GM21423 (cell line): ENCODE results near the gene BACH1.

Experiments
- ATAC-seq: cut with Tn5 transposase; IDR thresholded peaks from one replicate; pipeline ENCODE4 v1.9.1; 2021; ENCODE audit warnings: mild to moderate bottlenecking, moderate library complexity; ENCODE audit not compliant: unreplicated experiment

BACH1 gene

DNA sequence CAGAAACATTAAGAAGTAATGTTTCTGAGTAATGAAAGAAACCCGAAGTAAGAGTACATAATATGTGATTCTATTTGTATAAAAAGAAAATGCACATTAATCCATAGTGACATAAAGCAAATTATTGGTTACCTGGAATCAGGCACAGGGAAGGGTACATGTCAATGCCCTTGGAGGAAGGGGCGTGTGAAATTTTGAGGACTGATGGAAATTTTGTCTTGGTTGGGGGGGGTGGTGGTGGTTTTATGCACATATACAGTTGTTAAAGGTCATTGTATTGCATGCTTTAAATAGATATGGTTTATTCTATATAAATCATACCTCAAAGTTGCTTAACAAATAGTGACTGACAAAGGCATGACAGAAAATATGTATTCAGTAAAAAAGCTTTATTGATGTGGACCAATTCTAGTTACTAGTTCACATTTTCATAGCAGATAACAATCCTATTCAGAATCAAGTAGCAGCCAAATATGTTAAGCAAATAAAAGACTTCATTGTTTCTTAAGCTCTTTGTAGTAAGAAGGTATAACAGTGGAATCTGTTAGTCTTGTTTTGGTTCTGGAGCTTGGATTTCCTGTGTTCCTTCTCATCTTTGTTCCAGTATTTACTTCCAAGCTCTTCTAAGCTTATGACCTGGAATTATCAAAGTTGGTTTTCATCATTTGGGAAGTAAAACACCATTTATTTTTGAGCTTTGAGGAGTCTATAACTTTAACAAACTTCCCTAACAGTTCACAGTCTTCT lies 15.1 kb downstream of the BACH1 start:
- ATAC-seq: no peak

DNA sequence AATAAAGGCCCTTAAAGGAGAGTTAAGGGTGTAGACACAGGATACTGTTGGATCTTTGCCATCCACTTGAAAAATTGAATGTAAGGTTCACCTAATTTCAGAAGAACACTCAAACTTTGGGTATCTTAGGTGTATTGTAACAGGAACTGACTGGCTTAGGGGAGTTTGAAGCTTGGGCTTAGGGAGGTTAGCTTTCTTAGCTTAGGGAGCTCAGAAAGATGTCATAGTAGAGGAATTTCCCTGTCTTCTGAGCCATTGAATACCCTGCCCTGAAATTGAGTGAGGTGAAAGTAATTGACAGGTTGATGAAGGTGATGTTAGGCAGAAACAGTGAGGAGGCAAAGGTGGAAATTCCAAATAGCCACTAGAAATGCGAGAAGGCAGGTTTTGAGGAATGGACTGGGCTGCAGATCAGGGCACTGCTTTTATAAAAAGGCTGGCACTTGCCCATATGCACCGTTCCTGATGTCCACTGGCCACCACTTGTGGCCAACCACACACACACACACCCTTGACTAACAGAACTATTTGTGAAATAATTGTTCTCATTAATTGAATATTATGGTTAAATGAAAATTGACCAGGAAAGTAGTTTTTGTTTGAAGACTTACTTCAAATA lies 16.5 kb downstream of the BACH1 start:
- no peak for ATAC-seq

GRCh38 chr21:29316029-29316742 lies 17.5 kb downstream of the BACH1 start:
- no peak for ATAC-seq

DNA sequence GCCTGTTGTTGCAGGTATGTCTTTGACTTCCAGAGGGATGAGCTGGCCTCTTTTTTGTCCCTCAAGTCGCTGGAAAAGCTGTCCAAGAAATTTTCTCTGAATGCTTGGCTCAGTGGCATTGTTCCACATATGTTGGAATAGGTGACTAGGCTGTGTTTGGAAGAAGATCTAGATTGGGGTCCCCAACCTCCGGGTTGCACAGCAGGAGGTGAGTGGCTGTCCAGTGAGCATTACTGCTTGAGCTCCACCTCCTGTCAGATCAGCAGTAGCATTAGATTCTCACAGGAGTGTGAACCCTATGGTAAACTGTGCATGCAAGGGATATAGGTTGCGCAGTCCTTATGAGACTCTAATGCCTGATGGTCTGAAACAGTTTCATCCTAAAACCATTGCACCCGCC lies 18.1 kb downstream of the BACH1 start:
- no peak for ATAC-seq

DNA sequence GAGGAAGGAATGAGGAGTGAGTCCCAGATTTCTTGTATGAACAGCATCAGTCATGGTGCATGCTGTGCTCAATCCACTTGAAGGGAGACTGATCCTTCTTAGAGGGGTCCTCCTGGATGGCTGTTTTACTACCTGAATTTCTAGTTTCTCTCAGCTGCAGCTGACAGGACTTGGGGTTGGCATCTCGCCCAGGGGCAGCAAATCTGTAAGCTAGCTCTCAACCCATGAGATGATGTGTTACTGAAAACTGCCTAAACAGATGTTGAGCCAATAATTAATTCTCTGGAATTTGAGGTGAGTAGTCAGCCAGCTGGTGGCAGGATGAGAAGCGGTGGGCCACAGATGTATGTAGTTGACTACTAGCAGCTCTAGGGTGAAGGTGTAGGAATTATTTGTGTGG lies 19.6 kb downstream of the BACH1 start:
- no peak for ATAC-seq

- ATAC-seq: no peak
These were observed 21.3 kb downstream of the BACH1 start for GRCh38 chr21:29320031-29320430.

GRCh38 chr21:29321217-29321616 lies 22.5 kb downstream of the BACH1 start:
- ATAC-seq: no peak

DNA sequence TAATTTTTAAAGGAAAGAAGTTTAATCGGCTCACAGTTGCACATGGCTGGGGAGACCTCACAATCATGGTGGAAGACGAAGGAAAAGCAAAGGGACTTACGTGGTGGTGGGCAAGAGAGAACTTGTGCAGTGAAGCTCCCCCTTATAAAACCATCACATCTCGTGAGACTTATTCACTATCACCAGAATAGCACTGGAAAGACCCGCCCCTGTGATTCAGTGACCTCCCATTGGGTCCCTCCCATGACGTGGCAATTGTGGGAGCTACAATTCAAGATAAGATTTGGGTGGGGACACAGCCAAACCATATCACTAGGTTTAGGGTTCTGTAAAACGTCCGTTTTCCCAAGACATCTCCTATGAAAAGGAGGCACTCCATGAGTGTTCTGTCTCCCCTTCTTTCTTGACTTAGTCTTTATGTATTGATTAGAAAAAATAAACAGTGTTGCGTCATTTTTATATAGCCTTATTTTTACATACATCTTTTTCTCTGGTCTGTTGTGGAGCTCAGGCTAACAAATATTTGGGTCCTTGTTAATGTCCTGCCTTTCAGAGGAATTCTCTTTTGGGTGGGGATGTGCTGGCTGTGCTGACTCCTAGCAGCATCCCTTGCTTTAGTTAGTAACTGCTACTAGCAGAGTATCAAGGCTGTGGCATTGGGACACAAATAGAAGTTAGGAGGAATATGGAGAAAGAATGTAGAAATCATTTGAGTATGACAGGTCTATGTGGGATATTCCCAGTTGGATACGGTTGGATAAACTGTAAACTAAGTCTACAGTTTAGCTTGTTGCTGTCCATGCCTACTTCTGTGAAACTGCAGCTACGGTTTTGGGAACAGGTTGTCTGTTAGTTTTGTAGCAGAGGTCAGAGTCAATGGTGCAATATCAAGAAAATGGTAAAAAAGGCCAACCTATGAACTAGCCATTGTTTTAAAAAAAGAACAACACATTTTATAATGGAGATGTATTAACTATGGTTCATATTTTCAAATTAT lies 23.5 kb downstream of the BACH1 start:
- ATAC-seq: no peak

DNA sequence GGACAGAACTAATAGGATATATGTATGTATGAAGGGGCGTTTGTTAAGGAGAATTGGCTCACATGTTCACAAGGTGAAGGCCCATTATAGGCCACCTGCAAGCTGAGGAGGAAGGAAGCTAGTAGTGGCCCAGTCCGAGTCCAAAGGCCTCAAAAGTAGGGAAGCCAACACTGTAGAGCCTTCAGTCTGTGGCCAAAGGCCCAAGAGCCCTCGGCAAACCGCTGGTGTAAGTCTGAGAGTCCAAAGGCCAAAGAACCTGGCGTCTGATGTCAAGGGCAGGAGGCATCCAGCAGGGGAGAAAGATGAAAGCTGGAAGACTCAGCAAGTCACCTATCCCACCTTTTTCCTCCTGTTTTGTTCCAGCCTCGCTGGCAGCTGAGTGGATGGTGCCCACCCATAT lies 24.5 kb downstream of the BACH1 start:
- ATAC-seq: no peak

DNA sequence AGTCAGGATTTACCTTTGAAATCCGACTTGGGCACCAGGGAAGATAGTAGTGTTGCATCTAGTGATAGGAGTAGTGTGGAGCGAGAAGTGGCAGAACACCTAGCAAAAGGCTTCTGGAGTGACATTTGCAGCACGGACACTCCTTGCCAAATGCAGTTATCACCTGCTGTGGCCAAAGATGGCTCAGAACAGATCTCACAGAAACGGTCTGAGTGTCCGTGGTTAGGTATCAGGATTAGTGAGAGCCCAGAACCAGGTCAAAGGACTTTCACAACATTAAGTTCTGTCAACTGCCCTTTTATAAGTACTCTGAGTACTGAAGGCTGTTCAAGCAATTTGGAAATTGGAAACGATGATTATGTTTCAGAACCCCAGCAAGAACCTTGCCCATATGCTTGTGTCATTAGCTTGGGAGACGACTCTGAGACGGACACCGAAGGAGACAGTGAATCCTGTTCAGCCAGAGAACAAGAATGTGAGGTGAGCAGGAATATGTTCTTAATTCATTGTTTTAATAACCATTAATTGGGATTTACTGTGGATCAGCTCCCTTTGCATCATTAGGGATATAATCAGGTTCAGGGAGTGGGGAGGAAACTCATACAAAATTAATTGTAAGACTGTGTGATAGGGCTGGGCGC lies 28.3 kb downstream of the BACH1 start:
- ATAC-seq: no peak

GRCh38 chr21:29329406-29329805 lies 30.7 kb downstream of the BACH1 start:
- no peak for ATAC-seq

DNA sequence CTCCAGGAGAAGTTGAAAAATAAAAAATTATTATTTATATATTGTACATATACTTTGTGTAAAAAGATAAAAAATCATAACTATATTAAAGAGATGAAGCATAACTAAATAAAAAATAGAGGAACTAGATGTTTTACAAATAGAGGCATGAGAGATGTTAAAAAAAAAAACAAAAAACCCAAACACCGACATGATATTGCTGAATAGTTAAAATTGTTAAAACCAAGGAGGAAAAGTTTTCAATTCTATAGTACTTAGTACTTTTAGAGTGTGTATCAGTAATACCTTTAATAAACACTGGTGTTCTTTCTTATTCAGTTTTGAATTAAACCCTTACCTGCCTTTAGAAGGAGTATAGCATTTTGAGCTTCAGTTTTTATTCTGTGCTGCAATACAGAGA lies 32.1 kb downstream of the BACH1 start:
- no peak for ATAC-seq

DNA sequence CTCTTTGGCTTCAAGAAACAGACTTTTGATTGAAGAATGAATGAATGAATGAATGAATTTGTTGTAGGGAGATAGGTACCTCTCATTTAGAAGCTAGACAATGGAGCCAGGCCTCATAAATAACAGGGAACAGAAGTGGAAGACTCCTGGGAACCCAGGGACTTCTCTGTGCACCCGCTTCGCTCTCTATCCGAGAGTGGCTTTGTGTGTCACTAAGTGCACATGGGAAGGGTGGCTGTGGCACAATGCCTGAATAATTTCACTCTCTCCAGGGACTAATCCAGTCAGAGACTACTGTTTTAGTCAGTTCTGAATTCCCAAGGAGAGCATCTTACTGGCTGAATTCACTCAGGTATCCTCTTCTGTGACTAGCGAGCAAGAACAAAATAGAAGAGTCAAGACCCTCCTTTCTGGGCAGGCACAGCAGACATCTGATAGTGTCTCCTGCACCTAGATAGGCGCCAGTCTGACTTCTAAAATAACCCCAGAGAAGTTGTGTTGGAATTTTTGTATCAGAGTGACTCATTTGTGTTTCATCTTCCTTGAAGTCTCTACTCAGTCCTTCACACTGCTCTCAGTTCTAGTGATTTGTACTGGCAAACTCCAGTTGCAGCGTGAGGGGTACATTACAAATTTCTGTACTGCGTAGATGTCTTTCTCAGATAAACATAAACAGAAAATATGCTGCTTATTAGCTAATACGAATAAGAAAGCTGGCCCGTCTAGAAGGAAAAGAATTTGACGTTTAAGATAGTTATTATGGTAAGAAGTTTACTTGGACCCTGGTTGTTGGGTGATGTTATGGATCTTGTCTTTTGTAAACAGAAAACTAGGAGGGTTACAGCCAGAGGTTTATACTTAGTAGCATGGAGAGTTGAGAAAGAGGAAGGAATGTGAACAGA lies 34.0 kb downstream of the BACH1 start:
- no peak for ATAC-seq

DNA sequence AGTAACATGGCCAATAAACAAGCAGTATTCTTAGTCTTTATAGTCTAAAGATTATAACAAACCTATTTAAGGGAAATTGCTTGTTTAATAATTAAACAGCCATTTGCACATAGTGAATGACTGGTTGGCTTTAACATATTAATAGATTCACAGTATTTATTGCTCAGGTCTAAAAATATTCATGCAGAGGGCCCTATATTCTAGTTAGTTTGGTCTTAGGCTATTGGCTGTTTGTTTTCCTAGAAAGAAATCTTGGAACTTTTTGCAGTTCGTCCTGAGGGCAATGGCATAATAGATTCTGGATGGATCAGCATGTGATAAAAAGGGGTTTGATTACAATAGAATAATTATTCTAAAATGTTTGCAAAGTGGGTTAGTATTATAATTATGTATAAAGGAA lies 34.7 kb downstream of the BACH1 start:
- ATAC-seq: no peak

GRCh38 chr21:29334717-29335428 lies 36.2 kb downstream of the BACH1 start:
- ATAC-seq: no peak

DNA sequence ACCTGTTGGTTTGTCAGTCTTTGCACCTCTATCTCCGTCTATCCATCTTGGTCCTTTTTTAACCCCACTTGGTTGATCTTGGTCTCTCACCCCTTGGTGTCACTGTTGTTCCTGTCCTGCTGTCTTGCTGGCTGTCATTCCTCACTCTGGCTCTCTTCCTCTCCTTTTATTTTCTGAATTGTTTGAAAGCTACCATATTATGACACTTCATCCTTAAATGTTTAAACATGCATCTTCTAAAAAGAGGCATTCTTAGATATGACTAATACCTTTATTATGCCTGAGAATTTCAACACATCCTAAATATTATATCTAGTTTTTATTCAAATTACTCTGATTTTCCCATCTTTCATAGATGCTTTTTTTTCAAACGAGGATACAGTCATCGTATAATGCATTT lies 37.0 kb downstream of the BACH1 start:
- no peak for ATAC-seq

DNA sequence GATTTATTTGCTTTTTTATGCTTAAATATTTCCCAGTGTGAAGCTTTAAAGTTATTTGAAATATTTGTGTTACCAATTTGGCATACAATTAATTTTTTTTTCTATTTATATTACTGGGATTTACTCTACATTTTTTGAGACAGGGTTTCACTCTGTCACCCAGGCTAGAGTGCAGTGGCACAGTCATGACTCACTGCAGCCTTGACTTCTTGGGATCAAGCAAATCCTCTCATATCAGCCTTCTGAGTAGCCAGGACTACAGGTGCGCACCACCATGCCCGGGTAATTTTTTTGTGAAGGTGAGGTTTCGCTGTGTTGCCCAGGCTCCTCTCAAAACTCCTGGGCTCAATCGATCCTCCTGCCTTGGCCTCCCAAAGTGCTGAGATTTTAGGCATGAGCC lies 39.5 kb downstream of the BACH1 start:
- ATAC-seq: no peak

GRCh38 chr21:29340228-29340627 lies 41.5 kb downstream of the BACH1 start:
- no peak for ATAC-seq
